Anterior cingulate cortex (tissue), 58 donors: ENCODE results near the gene PPP1R13B.

Experiments used
- DNase-seq, 58 donors: peaks; one replicate each; lab custom pipeline; 2025; lab: John Stamatoyannopoulos, UW

PPP1R13B gene

DNA sequence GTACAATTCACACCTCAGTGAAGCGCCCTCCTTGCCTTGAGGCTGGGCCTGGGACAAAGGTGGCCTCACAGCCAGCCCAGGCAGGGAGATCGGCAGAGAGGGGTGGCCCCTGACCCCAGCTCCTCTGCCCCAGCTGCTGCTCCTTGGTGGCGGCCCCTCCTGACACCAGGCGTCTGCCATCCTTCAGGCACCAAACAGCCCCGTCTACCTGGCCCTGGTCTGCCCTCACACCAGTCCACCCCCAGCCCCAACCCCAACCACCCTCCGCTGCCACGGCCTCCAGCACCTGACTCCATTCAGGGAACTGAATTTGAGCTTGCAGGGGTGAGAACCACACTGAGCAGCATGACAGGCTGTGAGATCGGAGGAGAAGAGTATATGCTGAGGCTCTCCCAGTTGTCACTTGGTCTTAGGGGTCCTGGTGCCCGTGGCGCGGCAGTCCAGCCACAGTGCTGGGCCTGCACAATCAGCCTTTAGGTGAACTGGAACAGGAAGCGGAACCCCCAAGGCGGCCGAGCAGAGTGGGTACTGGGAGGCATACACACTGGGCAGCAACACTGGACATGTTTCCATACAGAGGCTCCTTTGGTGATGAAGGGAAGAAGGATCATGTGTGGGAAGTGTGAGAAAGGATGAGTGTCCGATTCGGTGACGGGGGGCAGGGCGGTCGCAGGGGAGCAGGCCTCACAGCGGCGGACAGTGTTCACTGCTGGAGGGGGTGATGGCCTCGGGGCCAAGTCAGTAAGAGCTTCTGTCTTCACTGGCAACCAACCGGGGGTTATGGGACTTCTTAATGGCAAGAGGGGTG is 113.1 kb downstream of the PPP1R13B start:
- no peak for DNase-seq

DNA sequence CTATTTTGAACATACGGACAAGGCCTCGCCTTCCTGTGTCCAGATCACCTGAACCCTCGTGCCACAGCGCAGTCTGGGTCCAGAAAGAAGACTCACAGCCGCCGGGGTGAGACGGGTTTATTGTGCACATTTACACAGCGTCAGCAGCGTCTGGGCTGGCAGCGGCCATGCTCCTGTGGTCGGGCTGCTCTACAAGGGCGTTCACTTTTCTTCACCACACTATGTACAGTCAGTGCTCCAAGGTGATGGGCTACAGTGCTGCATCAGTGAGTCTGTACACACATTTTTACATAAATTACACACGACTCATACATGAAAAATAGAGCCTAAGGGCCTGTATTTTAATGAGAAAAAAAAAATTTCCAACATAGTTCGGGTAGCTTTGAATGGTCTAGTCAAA is 113.7 kb downstream of the PPP1R13B start:
- no peak for DNase-seq

DNA sequence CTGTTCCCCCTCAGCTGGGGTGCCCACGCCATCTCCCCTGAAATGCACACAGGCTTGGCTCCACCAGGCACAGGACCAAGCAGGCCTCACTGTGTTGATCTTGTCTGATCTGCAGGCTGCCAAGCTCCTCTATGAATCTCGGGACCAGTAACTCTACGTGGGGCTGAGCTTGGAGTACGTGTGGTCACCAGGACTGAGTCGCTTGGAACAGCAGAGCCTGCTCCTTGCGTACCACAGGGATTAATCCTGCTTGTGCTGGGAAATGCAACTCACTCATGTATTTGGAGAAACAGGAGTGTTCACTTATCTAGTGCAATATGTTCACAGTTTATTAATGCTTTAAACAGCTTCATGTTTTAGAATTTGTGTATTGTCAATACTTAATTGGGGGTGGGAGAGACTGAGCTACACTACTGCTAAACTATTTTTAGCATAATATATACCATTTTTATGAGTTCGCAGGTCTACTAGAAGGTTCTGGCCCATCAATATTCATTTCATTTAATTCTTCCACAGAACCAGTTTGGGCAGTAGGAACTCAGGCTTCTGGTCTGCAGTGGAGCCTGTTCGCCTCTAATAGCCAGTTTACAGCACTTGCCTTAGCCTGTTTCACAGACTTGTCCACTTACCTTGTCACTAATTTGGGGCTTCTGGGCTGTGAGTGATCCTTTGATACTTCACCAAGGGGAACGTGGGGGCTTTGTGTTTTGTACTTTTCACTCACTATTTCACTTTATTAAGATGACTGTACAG is 114.3 kb downstream of the PPP1R13B start:
- DNase-seq = no peak

DNA sequence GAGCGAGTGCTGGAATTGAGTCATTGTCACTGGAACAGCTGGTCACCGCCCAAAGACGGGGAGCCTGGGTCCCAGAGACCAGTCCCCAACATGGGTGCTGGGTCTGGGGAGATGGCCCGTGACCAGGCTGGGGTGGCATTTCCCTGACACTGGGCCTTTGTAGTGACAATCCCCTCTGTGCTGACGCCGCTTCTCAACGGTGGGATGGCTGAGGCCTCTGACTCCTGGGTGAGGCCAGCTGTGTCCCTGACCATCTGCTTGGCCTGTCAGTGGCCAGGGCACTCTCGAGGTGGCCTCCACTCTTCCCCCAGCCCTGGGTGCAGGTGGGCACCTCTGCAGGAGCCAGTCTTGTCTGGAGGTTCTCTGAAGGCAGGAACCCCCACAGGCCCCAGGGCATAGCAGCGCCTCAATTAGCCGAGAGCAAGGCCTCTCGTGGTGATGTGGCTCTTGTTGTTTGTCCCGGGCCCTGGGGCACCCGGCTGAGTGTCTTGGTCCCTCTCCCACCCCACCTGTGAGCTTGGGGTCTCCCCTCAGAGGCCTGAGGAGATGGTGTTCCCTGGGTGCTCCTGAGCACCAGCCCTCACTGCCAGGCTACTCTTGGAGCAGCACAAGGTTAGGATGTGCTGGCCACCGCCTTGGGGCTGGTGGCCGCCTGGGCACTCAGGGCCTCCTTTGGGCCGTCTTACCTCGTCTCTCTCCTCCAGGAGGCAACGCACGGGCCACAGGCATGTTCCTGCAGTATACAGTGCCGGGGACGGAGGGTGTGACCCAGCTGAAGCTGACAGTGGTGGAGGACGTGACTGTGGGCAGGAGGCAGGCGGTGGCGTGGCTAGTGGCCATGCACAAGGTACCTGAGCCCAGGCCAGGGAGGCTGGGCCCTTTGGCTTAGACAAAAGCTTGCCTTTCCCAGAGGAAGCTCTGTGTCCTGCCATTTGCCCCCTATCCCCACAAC is 115.2 kb downstream of the PPP1R13B start:
- no peak for DNase-seq

DNA sequence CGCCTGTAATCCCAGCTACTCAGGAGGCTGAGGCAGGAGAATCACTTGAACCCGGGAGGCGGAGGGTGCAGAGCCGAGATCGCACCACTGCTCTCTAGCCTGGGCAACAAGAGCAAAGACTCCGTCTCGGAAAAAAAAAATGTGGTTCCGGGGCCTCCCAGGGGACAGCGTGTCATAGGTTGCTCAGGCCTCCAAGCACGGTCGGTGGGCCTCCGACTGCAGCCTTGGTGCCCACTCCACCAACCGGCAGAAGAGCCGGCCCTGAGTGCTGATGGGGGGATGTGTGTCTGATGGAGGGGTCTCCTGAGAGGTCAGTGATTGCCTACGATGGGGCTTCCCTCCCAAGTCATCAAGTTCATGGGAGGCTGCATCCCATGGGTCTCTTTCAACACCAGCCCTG is 115.9 kb downstream of the PPP1R13B start:
- no peak for DNase-seq

DNA sequence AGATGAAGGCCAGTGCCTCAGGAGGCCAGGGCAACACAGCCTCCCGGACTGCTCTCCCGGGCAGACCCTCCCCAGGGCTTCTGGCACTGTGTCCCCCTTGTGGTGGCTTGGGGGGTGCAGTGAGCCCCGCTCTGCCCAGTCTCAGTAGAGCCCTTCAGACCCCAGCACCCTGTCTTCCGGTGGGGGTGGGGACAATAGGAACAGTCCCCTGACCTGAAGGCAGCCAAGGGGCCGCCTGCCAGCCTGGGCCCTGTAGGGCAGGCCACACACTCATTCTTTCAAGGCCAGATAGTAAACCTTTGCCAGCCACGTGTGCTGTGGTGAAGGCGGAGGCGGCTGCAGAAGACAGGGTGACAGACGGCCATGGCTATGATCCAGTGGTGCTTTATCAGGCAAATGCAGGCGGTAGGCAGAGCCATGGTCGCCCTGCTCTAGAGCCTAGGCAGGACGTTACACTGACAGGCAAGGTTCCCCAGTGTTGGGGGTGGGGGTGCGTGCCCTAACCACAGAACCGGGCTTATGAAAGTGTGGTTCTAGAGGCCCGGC is 116.8 kb downstream of the PPP1R13B start:
- DNase-seq = peak in 7 of 58 donors; percentile 20 to 62 (median 42)

DNA sequence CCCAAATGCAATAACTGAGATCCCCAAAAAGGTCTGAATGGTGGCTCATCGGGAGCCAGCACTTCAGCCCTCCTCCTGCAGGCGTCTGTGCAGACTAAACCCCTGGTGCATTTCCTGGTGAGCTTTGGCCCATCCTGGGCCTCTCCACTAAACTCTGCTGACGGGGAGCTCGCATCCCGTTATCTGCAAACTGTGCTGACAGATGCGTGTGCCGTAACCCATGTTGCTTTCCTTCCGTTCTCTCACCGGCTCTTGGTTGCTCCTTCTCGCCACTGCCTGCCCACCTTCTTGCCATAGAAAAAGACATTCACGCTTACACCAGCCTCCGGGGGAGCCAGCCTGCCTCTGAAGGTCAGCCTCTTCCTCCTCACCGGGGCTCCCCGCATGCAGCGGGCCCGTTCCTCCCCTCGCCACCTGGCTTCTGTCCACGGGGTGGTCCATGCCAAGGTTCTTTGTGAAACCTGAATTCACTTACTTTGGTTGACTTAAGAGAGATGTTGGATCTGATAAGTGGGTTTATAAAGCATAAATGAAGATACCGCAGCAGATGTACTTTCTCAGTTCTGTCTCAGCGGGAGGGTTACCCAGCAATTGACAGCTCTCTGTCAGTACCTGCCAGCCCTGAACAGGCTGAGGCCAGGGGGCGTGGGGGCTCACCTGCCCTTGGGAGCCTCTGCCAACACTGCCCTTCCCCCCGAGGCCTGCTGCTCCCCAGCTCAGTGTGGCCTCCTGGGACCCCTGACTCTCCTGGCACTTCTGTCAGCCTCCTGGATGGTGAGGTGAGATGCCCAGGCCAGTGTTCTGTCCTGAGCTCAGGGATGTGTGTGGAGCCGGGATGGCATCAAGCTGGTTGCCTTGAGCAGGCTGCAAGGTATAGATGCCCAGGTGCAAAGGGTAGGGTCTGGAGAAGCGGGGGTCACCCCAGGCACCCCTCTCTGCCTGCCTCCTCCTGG is 117.6 kb downstream of the PPP1R13B start:
- no peak for DNase-seq

DNA sequence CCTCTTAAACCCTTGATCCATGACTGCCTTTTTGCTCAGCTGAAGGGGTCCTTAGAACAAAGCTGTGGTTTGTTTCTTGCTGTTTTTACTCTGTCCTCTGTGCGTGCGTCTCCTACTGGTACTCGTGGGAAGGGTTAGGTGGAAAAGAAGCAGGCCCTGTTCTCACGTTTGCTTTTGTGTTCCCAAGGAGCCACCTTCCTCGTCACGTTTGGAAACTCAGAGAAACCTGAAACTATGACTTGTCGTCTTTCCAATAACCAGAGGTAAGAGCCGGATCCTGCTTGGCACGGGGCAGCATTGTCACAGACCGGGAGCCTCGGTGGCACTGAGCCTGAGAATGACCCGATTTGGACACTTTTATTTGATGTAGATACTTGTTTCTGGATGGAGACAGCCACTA is 118.7 kb downstream of the PPP1R13B start:
- DNase-seq = no peak

DNA sequence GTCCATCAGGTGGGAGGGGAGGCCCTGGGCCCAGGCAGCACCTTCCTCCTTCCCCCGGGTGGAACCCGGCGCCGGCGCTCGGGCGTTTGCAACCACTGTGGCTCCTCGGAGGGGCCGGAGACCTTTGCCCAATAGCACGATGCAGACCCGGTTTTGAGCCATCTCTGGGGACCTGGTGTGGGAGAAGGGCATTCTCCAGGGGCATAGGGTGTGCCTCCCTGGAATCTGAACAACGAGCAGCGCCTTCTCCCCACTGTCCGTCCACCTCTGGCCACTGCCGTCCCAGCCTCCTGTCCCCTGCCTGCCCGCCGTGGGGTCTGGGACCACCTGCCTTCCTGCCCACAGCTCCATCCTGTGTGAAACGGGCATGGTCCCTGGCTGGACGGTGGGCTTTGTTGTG is 119.2 kb downstream of the PPP1R13B start:
- DNase-seq = no peak

DNA sequence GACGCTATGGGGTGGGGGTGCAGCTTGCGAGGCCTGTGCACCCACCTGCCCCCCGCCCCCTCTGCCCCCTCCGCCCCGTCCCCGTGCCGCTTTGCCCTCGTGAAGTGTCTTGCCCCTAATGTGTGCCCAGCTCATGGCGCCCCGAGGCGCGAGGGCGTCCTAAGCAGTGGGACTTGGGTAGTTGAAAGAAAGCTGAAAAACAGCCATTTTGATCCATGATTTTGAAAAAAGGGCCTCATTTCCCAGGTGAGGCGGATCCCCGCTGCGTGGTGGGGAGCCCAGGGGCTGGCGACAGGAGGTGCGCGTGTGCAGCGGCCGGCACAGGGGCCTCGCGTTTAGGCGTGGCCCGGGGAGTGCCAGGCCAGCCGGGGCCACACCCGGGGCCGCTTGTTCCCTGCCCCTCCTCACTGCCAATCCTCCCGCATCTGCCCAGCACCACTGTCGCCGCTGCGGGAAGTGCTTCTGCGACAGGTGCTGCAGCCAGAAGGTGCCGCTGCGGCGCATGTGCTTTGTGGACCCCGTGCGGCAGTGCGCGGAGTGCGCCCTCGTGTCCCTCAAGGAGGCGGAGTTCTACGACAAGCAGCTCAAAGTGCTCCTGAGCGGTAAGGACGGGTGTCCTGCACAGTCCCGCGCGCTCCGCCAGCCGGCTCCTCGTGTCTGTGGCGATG is 119.9 kb downstream of the PPP1R13B start:
- peak in 2 of 58 donors; percentile 28 for DNase-seq

DNA sequence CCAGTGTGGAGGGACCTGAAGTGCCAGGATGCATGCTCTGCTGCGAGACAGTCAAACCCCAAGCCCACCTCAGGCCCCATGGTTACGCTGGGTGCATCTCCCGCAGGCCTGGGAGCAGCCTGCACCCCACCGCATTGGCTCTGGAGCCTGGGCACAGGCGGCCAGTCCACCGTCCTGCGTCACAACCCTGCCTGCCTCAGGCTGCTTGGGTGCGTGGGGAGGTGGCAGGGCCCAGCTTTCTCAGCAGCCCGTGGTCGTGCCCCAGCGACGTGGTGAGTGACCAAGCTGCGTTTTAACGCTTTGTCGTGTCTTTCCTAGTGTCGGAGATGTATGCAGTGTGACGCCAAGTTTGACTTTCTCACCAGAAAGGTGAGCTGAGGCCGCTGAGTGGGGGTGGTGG is 120.9 kb downstream of the PPP1R13B start:
- DNase-seq = no peak

DNA sequence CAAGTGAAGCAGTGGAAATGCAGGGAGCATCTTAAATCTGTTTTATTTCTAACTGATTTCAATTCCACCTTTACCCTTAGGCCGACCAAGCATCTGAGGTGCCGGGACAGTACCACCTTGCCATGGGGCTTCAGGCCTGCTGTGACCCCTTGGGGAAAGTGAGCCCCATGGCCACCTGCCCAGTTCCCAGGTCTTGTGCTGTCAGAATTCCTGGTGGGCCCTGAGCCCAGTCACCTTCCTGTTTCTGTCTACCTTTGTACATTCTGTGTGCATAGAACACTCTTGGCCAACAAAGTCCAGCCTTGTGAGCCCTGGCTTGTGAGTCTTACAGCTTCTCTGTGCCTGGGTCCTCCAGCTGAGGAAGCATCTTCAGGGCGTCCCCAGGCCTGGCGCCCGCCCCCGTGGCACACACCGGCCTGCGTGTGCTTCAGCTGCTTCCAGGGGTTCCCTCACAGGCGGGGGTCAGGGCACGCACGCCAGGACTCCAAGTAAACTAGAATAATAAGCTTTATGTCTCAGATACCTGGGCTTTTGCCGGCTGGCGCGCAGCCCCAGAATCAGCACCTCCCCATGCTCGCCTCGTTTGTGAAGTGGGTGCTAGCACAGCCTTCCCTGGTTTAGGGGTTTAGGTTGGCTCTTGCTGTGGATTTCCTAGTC is 121.5 kb downstream of the PPP1R13B start:
- DNase-seq = no peak

DNA sequence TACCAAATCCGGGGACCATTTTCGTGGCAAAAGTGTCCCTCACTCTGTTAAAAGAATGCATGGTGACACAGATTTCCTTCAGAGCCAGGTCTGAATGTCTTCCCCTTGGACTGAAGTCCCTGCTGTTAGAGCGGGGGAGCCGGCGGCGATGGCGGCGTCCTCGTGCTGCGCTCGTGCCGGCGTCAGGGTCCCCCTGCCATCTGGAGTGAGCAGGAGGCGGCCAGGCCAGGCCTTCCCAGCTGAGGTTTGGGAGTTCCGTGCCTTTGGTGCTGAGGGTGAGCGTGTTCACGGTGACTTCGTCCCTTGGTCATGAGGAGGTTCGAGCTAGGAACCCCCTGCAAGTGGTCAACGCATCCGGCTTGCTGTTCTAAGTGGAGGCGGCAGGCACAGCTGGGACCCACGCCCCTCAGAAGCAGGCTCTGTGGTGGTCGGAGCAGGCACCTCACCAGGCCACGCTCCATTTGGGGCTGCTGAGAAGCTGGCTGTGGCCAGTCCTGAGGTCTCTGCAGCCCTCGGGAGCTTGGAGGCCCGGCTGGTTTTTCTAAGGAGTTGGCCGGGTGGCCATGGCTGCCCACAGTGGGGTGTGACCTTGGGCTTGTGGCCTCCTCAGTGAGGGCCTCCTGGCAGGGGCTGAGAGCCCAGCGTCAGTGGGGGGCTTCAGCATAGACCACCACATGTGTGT is 122.2 kb downstream of the PPP1R13B start:
- DNase-seq = no peak

DNA sequence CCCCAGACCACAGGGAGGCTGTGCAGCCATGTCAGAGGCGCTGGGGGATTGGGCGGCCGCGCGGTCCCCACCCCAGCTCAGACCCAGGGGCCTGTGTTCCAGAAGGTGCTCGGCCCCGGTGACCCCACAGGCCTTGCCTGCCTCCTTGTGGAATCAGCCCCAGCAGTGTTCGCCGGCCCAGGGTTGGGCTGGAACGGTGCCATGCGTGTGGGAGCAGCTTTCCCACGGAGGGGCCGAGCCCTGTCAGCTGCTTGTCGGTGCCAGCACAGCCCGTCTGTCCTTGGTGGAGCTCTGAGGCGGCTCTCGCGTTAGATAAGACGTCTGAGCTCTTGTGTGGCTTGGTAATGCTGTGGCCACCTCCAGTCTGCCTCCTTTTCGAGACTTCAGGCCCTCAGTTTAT is 123.3 kb downstream of the PPP1R13B start:
- peak in 53 of 58 donors; percentile 25 to 82 (median 53) for DNase-seq

DNA sequence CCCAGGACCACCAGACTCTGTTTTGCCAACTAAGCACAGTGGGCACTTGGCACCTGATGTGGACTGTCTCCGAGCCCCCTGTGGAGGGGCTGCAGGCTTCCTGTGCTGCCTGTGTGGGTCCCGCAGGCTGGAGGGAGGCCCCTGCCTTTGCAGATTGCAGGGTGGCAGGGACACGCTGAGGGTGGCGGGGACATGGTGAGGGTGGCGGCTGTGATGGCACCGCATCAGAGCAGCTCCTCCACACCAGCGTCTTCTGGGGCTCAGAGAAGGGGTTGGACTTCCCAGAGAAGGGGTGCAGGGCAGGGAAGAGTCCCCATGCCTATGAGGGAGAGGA is 123.7 kb downstream of the PPP1R13B start:
- DNase-seq = no peak

DNA sequence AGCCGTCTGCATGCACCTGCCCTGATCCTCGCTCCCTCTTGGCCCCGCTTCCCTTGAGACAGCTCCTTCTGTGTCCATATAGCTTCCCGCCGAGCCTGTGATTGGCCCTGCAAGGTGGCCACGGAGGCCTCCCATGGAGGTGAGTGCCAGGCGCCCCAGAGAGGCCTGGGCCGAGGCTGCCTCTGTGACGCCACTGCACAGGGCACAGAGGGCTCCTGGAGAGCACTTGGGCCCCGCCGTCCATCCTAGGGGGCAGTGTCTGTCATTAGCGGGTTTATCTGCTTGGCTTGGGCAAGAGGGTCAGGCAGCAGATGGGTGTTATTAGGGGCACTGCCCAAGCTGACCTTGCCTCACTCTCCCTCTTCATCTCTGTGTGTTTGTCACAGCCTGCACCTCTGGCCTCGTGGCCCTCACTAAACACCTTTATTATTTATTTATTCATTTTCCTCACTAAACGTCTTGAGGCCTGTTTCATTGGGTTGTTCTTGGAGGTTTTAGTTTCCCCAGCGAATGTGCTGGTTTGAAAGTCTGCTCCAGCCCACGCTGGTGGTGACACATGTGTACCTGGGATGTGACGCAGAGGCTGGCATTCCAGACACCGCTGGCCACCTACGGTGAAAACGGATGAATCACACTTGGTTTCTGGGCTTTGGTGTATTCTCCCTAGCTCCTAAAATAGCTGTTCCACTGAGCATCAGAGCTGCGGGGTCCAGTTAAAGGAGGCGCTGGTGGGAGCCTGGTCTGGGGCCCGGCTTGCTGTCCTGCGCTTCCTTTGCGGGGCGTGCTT is 125.8 kb downstream of the PPP1R13B start:
- DNase-seq = peak in 19 of 58 donors; percentile 27 to 78 (median 53)

DNA sequence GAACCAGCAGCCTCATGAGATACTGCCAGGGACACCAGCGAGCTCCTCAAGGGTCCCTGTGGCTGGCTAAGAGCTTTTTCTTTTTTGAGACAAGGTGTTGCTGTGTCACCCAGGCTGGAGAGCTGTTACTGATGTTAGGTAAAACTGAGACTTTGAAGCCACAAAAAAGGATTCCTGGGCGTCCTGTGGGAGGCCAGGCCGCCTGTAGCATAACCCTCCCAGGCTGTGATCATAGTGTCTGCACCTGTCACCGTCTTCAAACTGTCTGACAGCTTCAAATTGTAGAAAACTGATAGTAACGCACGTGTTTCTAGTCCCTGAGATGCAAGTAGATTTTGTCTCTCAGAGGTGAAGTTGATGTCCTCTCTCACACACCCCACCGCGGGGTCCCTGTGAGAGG is 127.6 kb downstream of the PPP1R13B start:
- DNase-seq = no peak
